H9 (cell line): ENCODE results near the gene DNAJB4. TPM values are rescaled to one million over a fixed set of nuclear protein-coding genes. Genes with fewer than 3 reads are reported as not detected.
A peak's percentile ranks its signal among the peaks of the same experiment; 100 is the strongest.

ENCODE experiments used
- DNase-seq: peaks from one replicate; pipeline ENCODE4 v3.0.0-alpha.2; 2017
- H2AFZ ChIP-seq: one replicate; pipeline ENCODE4 v1.6.1; 2013; ENCODE audit warnings: mild to moderate bottlenecking, low read length, control low read depth, moderate library complexity
- H2AK5ac ChIP-seq: 2 replicates; pipeline ENCODE4 v1.6.1; 2013; ENCODE audit warnings: low read length, control low read depth, mixed read lengths; ENCODE audit not compliant: insufficient read length
- H2BK120ac ChIP-seq: one replicate; pipeline ENCODE4 v1.6.1; 2013; ENCODE audit warnings: low read depth, mild to moderate bottlenecking, low read length, control low read depth, inconsistent platforms; ENCODE audit not compliant: poor library complexity, severe bottlenecking
- H2BK12ac ChIP-seq: 2 replicates; pipeline ENCODE4 v1.6.1; 2013; ENCODE audit warnings: low read length, control low read depth, mixed read lengths, low read depth; ENCODE audit not compliant: insufficient read length
- H2BK15ac ChIP-seq: 2 replicates; pipeline ENCODE4 v1.6.1; 2013; ENCODE audit warnings: low read depth, low read length, control low read depth
- H2BK20ac ChIP-seq: one replicate; pipeline ENCODE4 v1.6.1; 2013; ENCODE audit warnings: low read depth, mild to moderate bottlenecking, low read length, control low read depth, inconsistent platforms; ENCODE audit not compliant: poor library complexity, severe bottlenecking
- H2BK5ac ChIP-seq: 2 replicates; pipeline ENCODE4 v1.6.1; 2013; ENCODE audit warnings: low read length, control low read depth, mixed read lengths; ENCODE audit not compliant: insufficient read length
- H3K14ac ChIP-seq: 2 replicates; pipeline ENCODE4 v1.6.1; 2013; ENCODE audit warnings: low read length, control low read depth; ENCODE audit not compliant: insufficient read depth
- H3K18ac ChIP-seq: 2 replicates; pipeline ENCODE4 v1.6.1; 2013; ENCODE audit warnings: low read depth, mild to moderate bottlenecking, mixed read lengths, low read length, control low read depth; ENCODE audit not compliant: insufficient read length
- H3K23ac ChIP-seq: 2 replicates; pipeline ENCODE4 v1.6.1; 2013; ENCODE audit warnings: low read length, control low read depth, mixed read lengths, low read depth; ENCODE audit not compliant: insufficient read length
- H3K23me2 ChIP-seq: 2 replicates; pipeline ENCODE4 v1.6.1; 2013; ENCODE audit warnings: low read depth, mild to moderate bottlenecking, mixed read lengths, low read length, control low read depth; ENCODE audit not compliant: insufficient read length, poor library complexity, severe bottlenecking
- H3K27ac ChIP-seq: 2 replicates; pipeline ENCODE4 v1.5.1; 2013; ENCODE audit warnings: low read length, control low read depth, mixed read lengths, low read depth; ENCODE audit not compliant: insufficient read length
- H3K27me3 ChIP-seq: 2 replicates; pipeline ENCODE4 v1.6.1; 2013; ENCODE audit warnings: low read length, control low read depth, inconsistent platforms; ENCODE audit not compliant: insufficient read depth
- H3K4ac ChIP-seq: 2 replicates; pipeline ENCODE4 v1.6.1; 2013; ENCODE audit warnings: low read depth, mild to moderate bottlenecking, control low read depth, inconsistent platforms, low read length, moderate library complexity
- H3K4me1 ChIP-seq: 2 replicates; pipeline ENCODE4 v1.6.1; 2013; ENCODE audit warnings: low read length, control low read depth, inconsistent platforms; ENCODE audit not compliant: insufficient read depth
- H3K4me2 ChIP-seq: 2 replicates; pipeline ENCODE4 v1.6.1; 2013; ENCODE audit warnings: low read length, control low read depth, mixed read lengths; ENCODE audit not compliant: insufficient read length, insufficient read depth
- H3K56ac ChIP-seq: 2 replicates; pipeline ENCODE4 v1.6.1; 2013; ENCODE audit warnings: low read depth, mild to moderate bottlenecking, mixed read lengths, low read length, control low read depth; ENCODE audit not compliant: insufficient read length
- H3K79me1 ChIP-seq: 2 replicates; pipeline ENCODE4 v1.6.1; 2013; ENCODE audit warnings: low read depth, mild to moderate bottlenecking, moderate library complexity, low read length, control low read depth, inconsistent platforms; ENCODE audit not compliant: insufficient read depth, poor library complexity, severe bottlenecking
- H3K79me2 ChIP-seq: 2 replicates; pipeline ENCODE4 v1.6.1; 2013; ENCODE audit warnings: low read length, control low read depth, inconsistent platforms; ENCODE audit not compliant: insufficient read depth
- H3K9ac ChIP-seq: 2 replicates; pipeline ENCODE4 v1.6.1; 2013; ENCODE audit warnings: low read length, control low read depth, mixed read lengths; ENCODE audit not compliant: insufficient read length; ENCODE audit errors: extremely low read depth
- H3K9me3 ChIP-seq: one replicate; pipeline ENCODE4 v1.6.1; 2013; ENCODE audit warnings: low read depth, low read length, inconsistent platforms; ENCODE audit not compliant: control insufficient read depth
- H3T11ph ChIP-seq: one replicate; pipeline ENCODE4 v1.6.1; 2013; ENCODE audit warnings: mild to moderate bottlenecking, low read length, control low read depth, inconsistent platforms
- H4K20me1 ChIP-seq: one replicate; pipeline ENCODE4 v1.6.1; 2013; ENCODE audit not compliant: control insufficient read depth, insufficient read length, insufficient read depth
- H4K5ac ChIP-seq: 2 replicates; pipeline ENCODE4 v1.6.1; 2013; ENCODE audit warnings: low read depth, mild to moderate bottlenecking, mixed read lengths, low read length, control low read depth; ENCODE audit not compliant: insufficient read length
- H4K8ac ChIP-seq: replicated peaks from 2 replicates; pipeline ENCODE4 v1.6.1; 2013; ENCODE audit warnings: low read length, control low read depth, mixed read lengths, low read depth; ENCODE audit not compliant: insufficient read length
- H4K91ac ChIP-seq: 2 replicates; pipeline ENCODE4 v1.6.1; 2013; ENCODE audit warnings: low read depth, mild to moderate bottlenecking, moderate library complexity, mixed read lengths, low read length, control low read depth; ENCODE audit not compliant: insufficient read length
- H3K27ac Mint-ChIP-seq, 3 experiments: 2 replicates in 2 of 3; 3 replicates in 1 of 3; pipeline ENCODE4 v1.8.0; 2020 to 2021; ENCODE audit warnings: mixed read lengths in 3 of 3, mild to moderate bottlenecking in 1 of 3, moderate library complexity in 1 of 3
- H3K27me3 Mint-ChIP-seq: 2 replicates; pipeline ENCODE4 v1.8.0; 2021; ENCODE audit warnings: low read depth, mild to moderate bottlenecking, moderate library complexity, mixed read lengths
- H3K36me3 Mint-ChIP-seq, 3 experiments: 2 replicates in 2 of 3; 3 replicates in 1 of 3; pipeline ENCODE4 v1.8.0; 2020 to 2021; ENCODE audit warnings: low read depth in 3 of 3, mixed read lengths in 3 of 3; ENCODE audit not compliant: insufficient read depth in 1 of 3
- H3K4me1 Mint-ChIP-seq, 2 experiments: 2 replicates each; pipeline ENCODE4 v1.8.0; 2020; ENCODE audit warnings: mixed read lengths in 2 of 2
- H3K4me3 Mint-ChIP-seq, 2 experiments: 2 replicates in 1 of 2; 3 replicates in 1 of 2; pipeline ENCODE4 v1.8.0; 2020 to 2021; ENCODE audit warnings: mild to moderate bottlenecking in 2 of 2, mixed read lengths in 2 of 2, moderate library complexity in 1 of 2
- H3K9me3 Mint-ChIP-seq, 2 experiments: 2 replicates in 1 of 2; 3 replicates in 1 of 2; pipeline ENCODE4 v1.8.0; 2020; ENCODE audit warnings: mild to moderate bottlenecking in 2 of 2, mixed read lengths in 2 of 2, moderate library complexity in 1 of 2
- WGBS: extraction: QIAGEN DNeasy Blood & Tissue Kit; methylation state at CpG from one replicate; pipeline ENCODE4 v1.1.7; 2013; ENCODE audit warnings: missing lambda C conversion rate, low lambda C conversion rate, mixed read lengths; ENCODE audit not compliant: insufficient read length; ENCODE audit errors: extremely low coverage; 5-methylcytosine and 5-hydroxymethylcytosine counted together
- total RNA-seq: library from RNA; stranded (reverse); gene quantifications from 2 replicates; pipeline ENCODE4 v1.2.1, GENCODE V29; 2021
- TF ChIP-seq, protein P1 (sequence below): fragments of 200-600 bp; sonication (generic); conservative IDR thresholded peaks from 3 replicates; pipeline ENCODE4 v1.8.0; 2021; ENCODE audit warnings: antibody characterized with exemption, mild to moderate bottlenecking

DNAJB4 gene
- total RNA-seq, 1 experiment from 2014 or later, result 8.1 TPM

GRCh38 chr1:77958850-77959249 is 45.9 kb upstream of the DNAJB4 start:
- TF ChIP-seq, protein P1, sequence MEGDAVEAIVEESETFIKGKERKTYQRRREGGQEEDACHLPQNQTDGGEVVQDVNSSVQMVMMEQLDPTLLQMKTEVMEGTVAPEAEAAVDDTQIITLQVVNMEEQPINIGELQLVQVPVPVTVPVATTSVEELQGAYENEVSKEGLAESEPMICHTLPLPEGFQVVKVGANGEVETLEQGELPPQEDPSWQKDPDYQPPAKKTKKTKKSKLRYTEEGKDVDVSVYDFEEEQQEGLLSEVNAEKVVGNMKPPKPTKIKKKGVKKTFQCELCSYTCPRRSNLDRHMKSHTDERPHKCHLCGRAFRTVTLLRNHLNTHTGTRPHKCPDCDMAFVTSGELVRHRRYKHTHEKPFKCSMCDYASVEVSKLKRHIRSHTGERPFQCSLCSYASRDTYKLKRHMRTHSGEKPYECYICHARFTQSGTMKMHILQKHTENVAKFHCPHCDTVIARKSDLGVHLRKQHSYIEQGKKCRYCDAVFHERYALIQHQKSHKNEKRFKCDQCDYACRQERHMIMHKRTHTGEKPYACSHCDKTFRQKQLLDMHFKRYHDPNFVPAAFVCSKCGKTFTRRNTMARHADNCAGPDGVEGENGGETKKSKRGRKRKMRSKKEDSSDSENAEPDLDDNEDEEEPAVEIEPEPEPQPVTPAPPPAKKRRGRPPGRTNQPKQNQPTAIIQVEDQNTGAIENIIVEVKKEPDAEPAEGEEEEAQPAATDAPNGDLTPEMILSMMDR, result no peak
- Mint-ChIP-seq H3K27me3 (no peaks in the 10 kb centered on the region), H3K36me3 (peaks cover 62 to 91% (median 91%) of the 10 kb centered on the region in 3 experiments), H3K9me3 (no peaks in the 10 kb centered on the region), H3K27ac (peak overlapping the region in 1 of 3 experiments; percentile 2; a peak in 1 of 7 replicates), H3K4me3 (no peak overlapping the region), H3K4me1 (no peaks in the 10 kb centered on the region)
- no peaks in the 10 kb centered on the region for H3K27me3 ChIP-seq
- no peak overlapping the region for H4K8ac ChIP-seq
- H4K20me1 ChIP-seq, result no peaks in the 10 kb centered on the region
- H2BK12ac ChIP-seq, result no peak overlapping the region
- no peaks in the 10 kb centered on the region for H3K4me1 ChIP-seq
- H3K9ac ChIP-seq, result no peak overlapping the region
- H3K79me2 ChIP-seq, result no peaks in the 10 kb centered on the region
- no peak overlapping the region for H3K56ac ChIP-seq
- no peak overlapping the region for H3K4me2 ChIP-seq
- no peak overlapping the region for H4K5ac ChIP-seq
- WGBS, result no CpG with 5 or more reads among the region's 2 CpGs
- H2BK120ac ChIP-seq, result no peak overlapping the region
- H3K9me3 ChIP-seq, result no peaks in the 10 kb centered on the region
- no peak overlapping the region for H2BK15ac ChIP-seq
- no peak overlapping the region for H3T11ph ChIP-seq
- H2BK20ac ChIP-seq, result no peak overlapping the region
- H3K18ac ChIP-seq, result no peak overlapping the region
- no peak for DNase-seq
- no peak overlapping the region for H2AFZ ChIP-seq
- H4K91ac ChIP-seq, result no peak overlapping the region
- H3K14ac ChIP-seq, result no peak overlapping the region
- no peak overlapping the region for H2AK5ac ChIP-seq
- H3K4ac ChIP-seq, result no peak overlapping the region
- H3K23me2 ChIP-seq, result no peaks in the 10 kb centered on the region
- no peak overlapping the region for H3K27ac ChIP-seq
- peaks cover 7% of the 10 kb centered on the region for H3K79me1 ChIP-seq
- H3K23ac ChIP-seq, result no peak overlapping the region
- H2BK5ac ChIP-seq, result no peak overlapping the region
